ENCODE data around the gene FRMD4B. TPM values are rescaled to one million over a fixed set of nuclear protein-coding genes. Genes with fewer than 3 reads are reported as not detected.

Gene FRMD4B
- polyA plus RNA-seq, 2 of the 4 experiments (the other 2 are of a cell fraction) = 0.92 to 5.9 TPM

DNA sequence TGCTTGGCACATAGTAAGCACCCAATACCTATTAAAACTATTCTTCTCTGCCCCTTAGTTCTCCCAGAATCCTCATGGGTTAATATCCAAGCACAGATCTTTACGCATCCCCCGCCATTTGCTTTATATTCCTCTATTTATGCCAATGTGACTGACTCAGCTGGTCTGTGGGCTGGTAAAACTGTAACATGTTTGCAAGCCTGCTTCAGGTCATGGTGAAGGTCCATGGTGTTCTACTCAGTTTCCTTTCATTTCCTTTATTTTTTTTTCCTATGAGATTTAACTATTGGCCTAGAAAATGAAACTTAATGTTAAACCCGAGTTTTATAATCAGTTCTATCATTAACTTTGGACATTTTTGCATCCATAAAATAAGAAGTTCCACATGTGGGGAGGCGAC, 47.0 kb downstream of the FRMD4B start:
- TF ChIP-seq BHLHE40 (IDR thresholded peaks at IDR 0.05; ENCODE audit: low read depth, low read length) (no peak), REST (IDR thresholded peaks at IDR 0.05) (no peak), ZNF302 (CRISPR knock-in tag; IDR thresholded peaks at IDR 0.05) (no peak), RAD21 (conservative IDR thresholded peaks at IDR 0.05 in 1 of 2, IDR thresholded peaks at IDR 0.05 in 1 of 2) (no peak), EHMT2 (IDR thresholded peaks at IDR 0.05; ENCODE audit: low read depth) (no peak), HMGXB4 (CRISPR knock-in tag; IDR thresholded peaks at IDR 0.05; ENCODE audit: borderline replicate concordance) (no peak), HOXB13 (CRISPR knock-in tag; IDR thresholded peaks at IDR 0.05; ENCODE audit: low read depth) (no peak), HEYL (CRISPR knock-in tag; IDR thresholded peaks at IDR 0.05) (no peak), CHD4 (IDR thresholded peaks at IDR 0.05; ENCODE audit: borderline replicate concordance) (no peak), BCL3 (IDR thresholded peaks at IDR 0.05) (no peak), MYC (IDR thresholded peaks at IDR 0.05; ENCODE audit: borderline replicate concordance, low read length) (no peak), JUNB (IDR thresholded peaks at IDR 0.05) (no peak), NR3C1 (IDR thresholded peaks at IDR 0.05) (no peak), CEBPB (IDR thresholded peaks at IDR 0.05) (no peak)
- TF ChIP-seq, protein P1, sequence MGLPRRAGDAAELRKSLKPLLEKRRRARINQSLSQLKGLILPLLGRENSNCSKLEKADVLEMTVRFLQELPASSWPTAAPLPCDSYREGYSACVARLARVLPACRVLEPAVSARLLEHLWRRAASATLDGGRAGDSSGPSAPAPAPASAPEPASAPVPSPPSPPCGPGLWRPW (IDR thresholded peaks at IDR 0.05) = no peak
- TF ChIP-seq, protein P2, sequence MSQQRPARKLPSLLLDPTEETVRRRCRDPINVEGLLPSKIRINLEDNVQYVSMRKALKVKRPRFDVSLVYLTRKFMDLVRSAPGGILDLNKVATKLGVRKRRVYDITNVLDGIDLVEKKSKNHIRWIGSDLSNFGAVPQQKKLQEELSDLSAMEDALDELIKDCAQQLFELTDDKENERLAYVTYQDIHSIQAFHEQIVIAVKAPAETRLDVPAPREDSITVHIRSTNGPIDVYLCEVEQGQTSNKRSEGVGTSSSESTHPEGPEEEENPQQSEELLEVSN (IDR thresholded peaks at IDR 0.05; ENCODE audit: borderline replicate concordance, low read depth) = no peak
- TF ChIP-seq, protein P3, sequence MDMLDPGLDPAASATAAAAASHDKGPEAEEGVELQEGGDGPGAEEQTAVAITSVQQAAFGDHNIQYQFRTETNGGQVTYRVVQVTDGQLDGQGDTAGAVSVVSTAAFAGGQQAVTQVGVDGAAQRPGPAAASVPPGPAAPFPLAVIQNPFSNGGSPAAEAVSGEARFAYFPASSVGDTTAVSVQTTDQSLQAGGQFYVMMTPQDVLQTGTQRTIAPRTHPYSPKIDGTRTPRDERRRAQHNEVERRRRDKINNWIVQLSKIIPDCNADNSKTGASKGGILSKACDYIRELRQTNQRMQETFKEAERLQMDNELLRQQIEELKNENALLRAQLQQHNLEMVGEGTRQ (IDR thresholded peaks at IDR 0.05) = no peak
- TF ChIP-seq, protein P4, sequence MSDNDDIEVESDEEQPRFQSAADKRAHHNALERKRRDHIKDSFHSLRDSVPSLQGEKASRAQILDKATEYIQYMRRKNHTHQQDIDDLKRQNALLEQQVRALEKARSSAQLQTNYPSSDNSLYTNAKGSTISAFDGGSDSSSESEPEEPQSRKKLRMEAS (IDR thresholded peaks at IDR 0.05) = no peak
- ATAC-seq (no peak), DNase-seq (ENCODE audit: low read depth in 1 of 2, low spot score in 1 of 2) (no peak), FAIRE-seq (no peak)
- Histone ChIP-seq H3K4me3 (no peak overlapping the region), H3K27ac (no peak overlapping the region), H3K4me2 (no peak overlapping the region), H3K9me3 (no peaks in the 10 kb centered on the region), H3K4me1 (no peaks in the 10 kb centered on the region)
- 65% methylated on average over 4 of the region's 4 CpGs for WGBS (ENCODE audit: missing lambda C conversion rate)
- POLR2A ChIA-PET = no interaction called here
- CTCF ChIA-PET = no interaction called here

All from A549 (cell line).